Sigmoid colon (tissue), 7 donors: ENCODE data around the gene TSEN15. TPM values are rescaled to one million over a fixed set of nuclear protein-coding genes. Genes with fewer than 3 reads are reported as not detected.

Source experiments
- DNase-seq: peaks from one replicate; pipeline ENCODE4 v3.0.0-alpha.2; 2019
- H3K27ac ChIP-seq, 4 donors: fragments of 200-600 bp; sonication (generic); one replicate each; pipeline ENCODE4 v1.5.1; 2016 to 2019; ENCODE audit warnings: mild to moderate bottlenecking in 1 of 4
- H3K27me3 ChIP-seq, 3 donors: fragments of 200-600 bp; sonication (generic); one replicate each; pipeline ENCODE4 v1.5.1; 2019; ENCODE audit warnings: mild to moderate bottlenecking in 1 of 3
- H3K36me3 ChIP-seq, 4 donors: fragments of 200-600 bp; sonication (generic); one replicate each; pipeline ENCODE4 v1.5.1; 2016 to 2019
- H3K4me1 ChIP-seq, 4 donors: fragments of 200-600 bp; sonication (generic); one replicate each; pipeline ENCODE4 v1.5.1; 2017 to 2019
- H3K4me3 ChIP-seq, 4 donors: fragments of 200-600 bp; sonication (generic); one replicate each; pipeline ENCODE4 v1.5.1; 2017 to 2019; ENCODE audit warnings: mild to moderate bottlenecking in 2 of 4, moderate library complexity in 1 of 4
- H3K9me3 ChIP-seq, 4 donors: fragments of 200-600 bp in 3 of 4; sonication (generic) in 3 of 4; one replicate each; pipeline versions ENCODE4 v1.5.1 to v1.6.1; 2013 to 2019
- CTCF ChIP-seq, 4 experiments: fragments of 450-650 bp in 3 of 4; fragments of 200-600 bp in 1 of 4; IDR thresholded peaks; one replicate each; pipeline ENCODE4 v1.5.1; 2016 to 2019; ENCODE audit warnings: antibody characterized with exemption in 4 of 4, mild to moderate bottlenecking in 3 of 4, moderate library complexity in 2 of 4
- EP300 ChIP-seq, 4 donors: sonication (generic); formaldehyde crosslinking; IDR thresholded peaks; one replicate each; pipeline ENCODE4 v1.6.1; 2017; ENCODE audit warnings: antibody characterized with exemption in 4 of 4
- POLR2A ChIP-seq, 2 donors: fragments of 450-650 bp; IDR thresholded peaks; one replicate each; pipeline ENCODE4 v1.6.1; 2016; ENCODE audit warnings: antibody characterized with exemption in 2 of 2, mild to moderate bottlenecking in 2 of 2, moderate library complexity in 2 of 2
- POLR2AphosphoS5 ChIP-seq, 4 donors: sonication (generic); formaldehyde crosslinking; IDR thresholded peaks; one replicate each; pipeline ENCODE4 v1.6.1; 2017; ENCODE audit warnings: antibody characterized with exemption in 4 of 4
- WGBS, 2 donors: extraction: QIAGEN DNeasy Blood & Tissue Kit; methylation state at CpG; one replicate each; pipeline ENCODE4 v1.1.7; 2013; 5-methylcytosine and 5-hydroxymethylcytosine counted together
- intact Hi-C: fragments of 100-400 bp; cut with DNase I; formaldehyde crosslinking; loops from one replicate; pipeline ENCODE4 v1.15.1; 2023
- polyA plus RNA-seq, 3 donors: library from polyadenylated mRNA; stranded (reverse); fragments of 200-250 nt; gene quantifications; one replicate each; pipeline ENCODE4 v1.2.3, GENCODE V29; 2013
- total RNA-seq, 4 donors: library from RNA; depleted of rRNA; stranded (reverse); fragments of >200 nt; gene quantifications; one replicate each; pipeline ENCODE4 v1.1.0, GENCODE V29; 2016
- donor health status: healthy with polysubstance abuse.
- donor health status: Bipolar disorder and iron deficiency.
- donor health status: healthy.

TSEN15 gene
- total and polyA plus RNA-seq, 7 donors = 8.4 to 56.4 (median 29.4) TPM

GRCh38 chr1:184112176-184112948, 60.8 kb downstream of the TSEN15 start:
- intact Hi-C loops = no loop called here

GRCh38 chr1:184113251-184113650, 61.7 kb downstream of the TSEN15 start:
- Histone ChIP-seq H3K27me3 (no peaks in the 10 kb centered on the region), H3K27ac (no peak overlapping the region), H3K36me3 (no peaks in the 10 kb centered on the region), H3K4me3 (no peak overlapping the region), H3K9me3 (no peaks in the 10 kb centered on the region), H3K4me1 (no peaks in the 10 kb centered on the region)
- 71 to 81% methylated on average over 1 of the region's 1 CpG for WGBS, 2 donors
- TF ChIP-seq POLR2A (IDR thresholded peaks at IDR 0.05) = no peak
- TF ChIP-seq EP300 (IDR thresholded peaks at IDR 0.05) = no peak
- no peak for TF ChIP-seq POLR2AphosphoS5 (IDR thresholded peaks at IDR 0.05)
- no peak for TF ChIP-seq CTCF (IDR thresholded peaks at IDR 0.05)
- intact Hi-C loops = no loop called here
- DNase-seq = no peak

More at GRCh38 chr1:184112176-184112948, 60.8 kb downstream of the TSEN15 start:
- Histone ChIP-seq H3K4me1 (no peaks in the 10 kb centered on the region), H3K9me3 (no peaks in the 10 kb centered on the region), H3K4me3 (no peak overlapping the region), H3K36me3 (no peaks in the 10 kb centered on the region), H3K27me3 (no peaks in the 10 kb centered on the region), H3K27ac (no peak overlapping the region)
- DNase-seq = no peak
- 56 to 78% methylated on average over 2 of the region's 2 CpGs for WGBS, 2 donors
- no peak for TF ChIP-seq EP300 (IDR thresholded peaks at IDR 0.05)
- TF ChIP-seq POLR2AphosphoS5 (IDR thresholded peaks at IDR 0.05) = no peak
- TF ChIP-seq POLR2A (IDR thresholded peaks at IDR 0.05) = no peak
- no peak for TF ChIP-seq CTCF (IDR thresholded peaks at IDR 0.05)

GRCh38 chr1:184114818-184115398, 63.4 kb downstream of the TSEN15 start:
- DNase-seq = no peak
- no peaks in the 10 kb centered on the region for H3K4me1 ChIP-seq
- no peaks in the 10 kb centered on the region for H3K36me3 ChIP-seq
- no peaks in the 10 kb centered on the region for H3K27me3 ChIP-seq
- no peak for TF ChIP-seq POLR2AphosphoS5 (IDR thresholded peaks at IDR 0.05)
- TF ChIP-seq CTCF (IDR thresholded peaks at IDR 0.05) = no peak
- TF ChIP-seq EP300 (IDR thresholded peaks at IDR 0.05) = no peak
- TF ChIP-seq POLR2A (IDR thresholded peaks at IDR 0.05) = no peak
- H3K27ac ChIP-seq = no peak overlapping the region
- H3K4me3 ChIP-seq = no peak overlapping the region
- H3K9me3 ChIP-seq = no peaks in the 10 kb centered on the region
- intact Hi-C loops = no loop called here

GRCh38 chr1:184116287-184116686, 64.8 kb downstream of the TSEN15 start:
- DNase-seq = no peak
- intact Hi-C loops = no loop called here
- Histone ChIP-seq H3K36me3 (no peaks in the 10 kb centered on the region), H3K27ac (no peak overlapping the region), H3K4me1 (no peaks in the 10 kb centered on the region), H3K4me3 (no peak overlapping the region), H3K9me3 (no peaks in the 10 kb centered on the region), H3K27me3 (no peaks in the 10 kb centered on the region)
- WGBS, 2 donors = 71 to 76% methylated on average over 2 of the region's 2 CpGs
- TF ChIP-seq EP300 (IDR thresholded peaks at IDR 0.05) = no peak
- no peak for TF ChIP-seq POLR2A (IDR thresholded peaks at IDR 0.05)
- TF ChIP-seq POLR2AphosphoS5 (IDR thresholded peaks at IDR 0.05) = no peak
- no peak for TF ChIP-seq CTCF (IDR thresholded peaks at IDR 0.05)
